Ovary (tissue), 3 donors: ENCODE results near the gene RNF17.

Source experiments
- CTCF ChIP-seq, 3 donors: fragments of 450-650 bp in 2 of 3; fragments of 200-600 bp in 1 of 3; IDR thresholded peaks; one replicate each; pipeline versions ENCODE4 v1.5.1 to v1.8.0; 2016 to 2022; ENCODE audit warnings: antibody characterized with exemption in 3 of 3, mild to moderate bottlenecking in 1 of 3
- POLR2A ChIP-seq: fragments of 450-650 bp; IDR thresholded peaks from one replicate; pipeline ENCODE4 v1.6.1; 2017; ENCODE audit warnings: antibody characterized with exemption, mild to moderate bottlenecking, moderate library complexity
- donor health status: DM: no; HTN: no; CAD: no.

- TF ChIP-seq POLR2A, result no peak
- TF ChIP-seq CTCF (IDR thresholded peaks at IDR 0.05), result no peak
Measured at GRCh38 chr13:24929196-24929595, 165.2 kb downstream of the RNF17 start.
